CD4-positive, alpha-beta memory T cell (primary cell): ENCODE measurements around the gene PCDH15. TPM values are rescaled to one million over a fixed set of nuclear protein-coding genes. Genes with fewer than 3 reads are reported as not detected.

Experiments
- CTCF ChIA-PET: fragments of 350-600 bp; sonication (Branson Sonifier 250); formaldehyde crosslinking; loops from one replicate; lab custom pipeline; 2021; ENCODE audit warnings: inconsistent platforms; ENCODE audit not compliant: partially characterized antibody; lab: Charles Lee
- POLR2A ChIA-PET: fragments of 350-600 bp; sonication (Branson Sonifier 250); formaldehyde crosslinking; loops from one replicate; lab custom pipeline; 2021; ENCODE audit not compliant: partially characterized antibody; lab: Charles Lee
- DNase-seq, 5 donors: peaks; one replicate each; pipeline versions ENCODE4 v3.0.0 to v3.0.0-alpha.2; 2020 to 2022; ENCODE audit warnings: mixed read lengths in 1 of 5
- H3K27ac ChIP-seq: one replicate; pipeline ENCODE4 v1.7.0; 2013; ENCODE audit warnings: low read depth, low read length
- H3K27me3 ChIP-seq: 2 replicates; pipeline ENCODE4 v1.7.0; 2013; ENCODE audit warnings: mild to moderate bottlenecking, low read length, moderate library complexity; ENCODE audit not compliant: insufficient read depth
- H3K36me3 ChIP-seq: 2 replicates; pipeline ENCODE4 v1.7.0; 2013; ENCODE audit warnings: mild to moderate bottlenecking, low read length, moderate library complexity; ENCODE audit not compliant: insufficient read depth
- H3K4me1 ChIP-seq: 2 replicates; pipeline ENCODE4 v1.7.0; 2013; ENCODE audit warnings: mild to moderate bottlenecking, low read length, moderate library complexity; ENCODE audit not compliant: insufficient read depth
- H3K4me3 ChIP-seq, 2 donors: one replicate each; pipeline ENCODE4 v1.7.0; 2013; ENCODE audit warnings: low read length in 2 of 2, mild to moderate bottlenecking in 1 of 2
- H3K9me3 ChIP-seq, 2 donors: one replicate each; pipeline ENCODE4 v1.7.0; 2013; ENCODE audit warnings: low read length in 2 of 2, control low read depth in 1 of 2; ENCODE audit not compliant: control insufficient read depth in 1 of 2
- H3K27ac Mint-ChIP-seq, 7 donors: one replicate each; pipeline ENCODE4 v1.8.0; 2020 to 2021; ENCODE audit warnings: mixed read lengths in 7 of 7, mild to moderate bottlenecking in 6 of 7, inconsistent platforms in 3 of 7, moderate library complexity in 3 of 7
- H3K27me3 Mint-ChIP-seq, 2 donors: one replicate each; pipeline ENCODE4 v1.8.0; 2020 to 2021; ENCODE audit warnings: mixed read lengths in 2 of 2
- H3K36me3 Mint-ChIP-seq, 2 donors: one replicate each; pipeline ENCODE4 v1.8.0; 2020 to 2021; ENCODE audit warnings: mixed read lengths in 2 of 2, inconsistent platforms in 1 of 2, mild to moderate bottlenecking in 1 of 2
- H3K4me1 Mint-ChIP-seq, 4 donors: one replicate each; pipeline ENCODE4 v1.8.0; 2020 to 2021; ENCODE audit warnings: mixed read lengths in 4 of 4, mild to moderate bottlenecking in 1 of 4
- H3K4me3 Mint-ChIP-seq, 8 donors: one replicate each; pipeline ENCODE4 v1.8.0; 2020 to 2021; ENCODE audit warnings: mixed read lengths in 8 of 8, mild to moderate bottlenecking in 7 of 8, moderate library complexity in 6 of 8, inconsistent platforms in 3 of 8
- H3K9me3 Mint-ChIP-seq, 8 donors: one replicate each; pipeline ENCODE4 v1.8.0; 2020 to 2021; ENCODE audit warnings: mixed read lengths in 8 of 8, mild to moderate bottlenecking in 5 of 8, inconsistent platforms in 3 of 8, moderate library complexity in 1 of 8
- intact Hi-C: fragments of 100-400 bp; cut with micrococcal nuclease; formaldehyde crosslinking; loops from one replicate; pipeline ENCODE4 v1.15.1; 2023
- polyA plus RNA-seq, 2 donors: library from polyadenylated mRNA; unstranded; fragments of 300-500 nt; fragmentation: Illumina TruSeq; gene quantifications; one replicate each; pipeline ENCODE4 v1.2.3, GENCODE V29; 2021
- total RNA-seq, 2 experiments: library from RNA; stranded (reverse); gene quantifications; one replicate each; pipeline ENCODE4 v1.2.3, GENCODE V29; 2021

The PCDH15 gene
- total and polyA plus RNA-seq, 4 experiments from 2014 or later = not detected

GRCh38 chr10:54139819-54140428, 661.1 kb downstream of the PCDH15 start:
- Histone ChIP-seq H3K36me3 (no peaks in the 10 kb centered on the region), H3K9me3 (no peaks in the 10 kb centered on the region), H3K27me3 (no peaks in the 10 kb centered on the region), H3K27ac (no peak overlapping the region), H3K4me1 (no peaks in the 10 kb centered on the region), H3K4me3 (no peak overlapping the region)
- ChIA-PET CTCF (no interaction called here), POLR2A (no interaction called here)
- Mint-ChIP-seq H3K27ac (no peak overlapping the region), H3K4me1 (no peaks in the 10 kb centered on the region), H3K36me3 (no peaks in the 10 kb centered on the region), H3K4me3 (no peak overlapping the region), H3K9me3 (peaks cover 5 to 24% (median 17%) of the 10 kb centered on the region in 8 donors), H3K27me3 (no peaks in the 10 kb centered on the region)
- intact Hi-C loops = no loop called here
- no peak for DNase-seq

GRCh38 chr10:54137396-54137795, 663.6 kb downstream of the PCDH15 start:
- Mint-ChIP-seq H3K4me1 (no peaks in the 10 kb centered on the region), H3K9me3 (peaks cover 9 to 21% (median 16%) of the 10 kb centered on the region in 8 donors), H3K4me3 (no peak overlapping the region), H3K36me3 (no peaks in the 10 kb centered on the region), H3K27ac (no peak overlapping the region), H3K27me3 (no peaks in the 10 kb centered on the region)
- intact Hi-C loops = no loop called here
- no peak for DNase-seq
- Histone ChIP-seq H3K36me3 (no peaks in the 10 kb centered on the region), H3K27me3 (no peaks in the 10 kb centered on the region), H3K4me1 (no peaks in the 10 kb centered on the region), H3K4me3 (no peak overlapping the region), H3K27ac (no peak overlapping the region), H3K9me3 (no peaks in the 10 kb centered on the region)
- POLR2A ChIA-PET = no interaction called here
- CTCF ChIA-PET = no interaction called here

- no peaks in the 10 kb centered on the region for H3K27me3 ChIP-seq
- Mint-ChIP-seq H3K4me3 (no peak overlapping the region), H3K36me3 (no peaks in the 10 kb centered on the region), H3K27me3 (no peaks in the 10 kb centered on the region), H3K4me1 (no peaks in the 10 kb centered on the region), H3K9me3 (peaks cover 4 to 29% (median 11%) of the 10 kb centered on the region in 8 donors), H3K27ac (no peak overlapping the region)
- no peaks in the 10 kb centered on the region for H3K4me1 ChIP-seq
- intact Hi-C loops = no loop called here
- H3K36me3 ChIP-seq = no peaks in the 10 kb centered on the region
- CTCF ChIA-PET = no interaction called here
- H3K9me3 ChIP-seq = no peaks in the 10 kb centered on the region
- POLR2A ChIA-PET = no interaction called here
- no peak for DNase-seq
- no peak overlapping the region for H3K27ac ChIP-seq
- no peak overlapping the region for H3K4me3 ChIP-seq
These were observed 667.8 kb downstream of the PCDH15 start for GRCh38 chr10:54133203-54133602.

GRCh38 chr10:54131833-54132232, 669.2 kb downstream of the PCDH15 start:
- Mint-ChIP-seq H3K27me3 (no peaks in the 10 kb centered on the region), H3K4me3 (no peak overlapping the region), H3K36me3 (no peaks in the 10 kb centered on the region), H3K9me3 (peaks cover 3 to 34% (median 8%) of the 10 kb centered on the region in 8 donors), H3K4me1 (no peaks in the 10 kb centered on the region), H3K27ac (no peak overlapping the region)
- Histone ChIP-seq H3K4me3 (no peak overlapping the region), H3K9me3 (no peaks in the 10 kb centered on the region), H3K36me3 (no peaks in the 10 kb centered on the region), H3K4me1 (no peaks in the 10 kb centered on the region), H3K27ac (no peak overlapping the region), H3K27me3 (no peaks in the 10 kb centered on the region)
- CTCF ChIA-PET = no interaction called here
- intact Hi-C loops = no loop called here
- POLR2A ChIA-PET = no interaction called here
- no peak for DNase-seq

- H3K4me3 Mint-ChIP-seq = no peak overlapping the region
- intact Hi-C loops = no loop called here
These were observed 670.6 kb downstream of the PCDH15 start for GRCh38 chr10:54130394-54130793.

GRCh38 chr10:54125098-54125747, 675.8 kb downstream of the PCDH15 start:
- no peaks in the 10 kb centered on the region for H3K9me3 ChIP-seq
- H3K36me3 ChIP-seq = no peaks in the 10 kb centered on the region
- no peak overlapping the region for H3K4me3 ChIP-seq
- ChIA-PET POLR2A (no interaction called here), CTCF (no interaction called here)
- H3K27me3 ChIP-seq = no peaks in the 10 kb centered on the region
- Mint-ChIP-seq H3K36me3 (no peaks in the 10 kb centered on the region), H3K27ac (no peak overlapping the region), H3K4me3 (no peak overlapping the region), H3K4me1 (no peaks in the 10 kb centered on the region), H3K27me3 (no peaks in the 10 kb centered on the region), H3K9me3 (peaks cover 0 to 40% (median 17%) of the 10 kb centered on the region in 8 donors)
- no peak overlapping the region for H3K27ac ChIP-seq
- intact Hi-C loops = no loop called here
- DNase-seq = no peak
- H3K4me1 ChIP-seq = no peaks in the 10 kb centered on the region

More at GRCh38 chr10:54130394-54130793, 670.6 kb downstream of the PCDH15 start:
- Mint-ChIP-seq H3K9me3 (peaks cover 3 to 26% (median 5%) of the 10 kb centered on the region in 8 donors), H3K27me3 (no peaks in the 10 kb centered on the region), H3K27ac (no peak overlapping the region), H3K36me3 (no peaks in the 10 kb centered on the region), H3K4me1 (no peaks in the 10 kb centered on the region)
- Histone ChIP-seq H3K36me3 (no peaks in the 10 kb centered on the region), H3K9me3 (no peaks in the 10 kb centered on the region), H3K27ac (no peak overlapping the region), H3K27me3 (no peaks in the 10 kb centered on the region), H3K4me3 (no peak overlapping the region), H3K4me1 (no peaks in the 10 kb centered on the region)
- DNase-seq = no peak
- POLR2A ChIA-PET = no interaction called here
- CTCF ChIA-PET = no interaction called here

- CTCF ChIA-PET = no interaction called here
These were observed 676.7 kb downstream of the PCDH15 start for GRCh38 chr10:54124209-54124885.

More at GRCh38 chr10:54124209-54124885, 676.7 kb downstream of the PCDH15 start:
- POLR2A ChIA-PET = no interaction called here
- H3K4me1 Mint-ChIP-seq = no peaks in the 10 kb centered on the region
- H3K4me1 ChIP-seq = no peaks in the 10 kb centered on the region
- H3K27ac ChIP-seq = no peak overlapping the region
- no peaks in the 10 kb centered on the region for H3K9me3 ChIP-seq
- DNase-seq = no peak
- no peak overlapping the region for H3K27ac Mint-ChIP-seq
- H3K4me3 Mint-ChIP-seq = no peak overlapping the region
- no peak overlapping the region for H3K4me3 ChIP-seq
- no peaks in the 10 kb centered on the region for H3K36me3 ChIP-seq
- intact Hi-C loops = no loop called here
- H3K27me3 Mint-ChIP-seq = no peaks in the 10 kb centered on the region
- peaks cover 0 to 40% (median 17%) of the 10 kb centered on the region in 8 donors for H3K9me3 Mint-ChIP-seq
- H3K27me3 ChIP-seq = no peaks in the 10 kb centered on the region
- H3K36me3 Mint-ChIP-seq = no peaks in the 10 kb centered on the region
